NCI-H2227 treated with DMSO at 0.1 percent for 48 hours (cell line): ENCODE results near the gene PKD2.

Source experiments
- DNase-seq: peaks from one replicate; lab custom pipeline; 2025; lab: John Stamatoyannopoulos, UW

The PKD2 gene

GRCh38 chr4:88007304-88008121 is at the start of gene PKD2:
PKD2 (plus strand) TSS chr4:88007635; CDS start chr4:88007734, 99 bp downstream.
- DNase-seq: peak; percentile 15

GRCh38 chr4:87961993-87962392 is 45.4 kb upstream of the PKD2 start:
- DNase-seq: no peak

GRCh38 chr4:87962398-87963146 is 44.9 kb upstream of the PKD2 start:
- DNase-seq: no peak

- no peak for DNase-seq
Observed at GRCh38 chr4:87965501-87965975, 41.9 kb upstream of the PKD2 start.

GRCh38 chr4:87966095-87966496 is 41.3 kb upstream of the PKD2 start:
- no peak for DNase-seq

- DNase-seq: no peak
Observed at GRCh38 chr4:87967193-87967592, 40.2 kb upstream of the PKD2 start.

- no peak for DNase-seq
Observed at GRCh38 chr4:87970121-87970520, 37.3 kb upstream of the PKD2 start.

- DNase-seq: no peak
Observed at GRCh38 chr4:87971866-87972265, 35.6 kb upstream of the PKD2 start.

GRCh38 chr4:87973283-87974169 is 33.9 kb upstream of the PKD2 start:
- DNase-seq: peak; percentile 10

GRCh38 chr4:87974856-87975462 is 32.5 kb upstream of the PKD2 start:
- DNase-seq: no peak

GRCh38 chr4:87975466-87975865 is 32.0 kb upstream of the PKD2 start, which contains the start of gene SPP1:
SPP1 (plus strand) TSS chr4:87975714; CDS start chr4:87976896, 1,182 bp downstream.
- no peak for DNase-seq

GRCh38 chr4:87977521-87978278 is 29.7 kb upstream of the PKD2 start:
- DNase-seq: no peak

- no peak for DNase-seq
Observed at GRCh38 chr4:87978681-87979080, 28.8 kb upstream of the PKD2 start.

GRCh38 chr4:87979810-87980209 is 27.6 kb upstream of the PKD2 start:
- no peak for DNase-seq

- no peak for DNase-seq
Observed at GRCh38 chr4:87981486-87981885, 25.9 kb upstream of the PKD2 start.

GRCh38 chr4:87982036-87982435 is 25.4 kb upstream of the PKD2 start:
- DNase-seq: no peak

GRCh38 chr4:87982446-87983010 is 24.9 kb upstream of the PKD2 start:
- no peak for DNase-seq

GRCh38 chr4:87983996-87984395 is 23.4 kb upstream of the PKD2 start:
- DNase-seq: no peak

GRCh38 chr4:87985097-87985886 is 22.1 kb upstream of the PKD2 start:
- no peak for DNase-seq

GRCh38 chr4:87985887-87986200 is 21.6 kb upstream of the PKD2 start:
- no peak for DNase-seq
